H1 (cell line): ENCODE results near the gene TUBGCP2. TPM values are rescaled to one million over a fixed set of nuclear protein-coding genes. Genes with fewer than 3 reads are reported as not detected.

Experiments
- CTCF ChIA-PET: fragments of 300-600 bp; sonication (Branson Sonifier 250); formaldehyde crosslinking; loops from one replicate; lab custom pipeline; 2021; ENCODE audit not compliant: partially characterized antibody; lab: Charles Lee
- POLR2A ChIA-PET: fragments of 300-600 bp; sonication (Branson Sonifier 250); formaldehyde crosslinking; loops from one replicate; lab custom pipeline; 2021; ENCODE audit warnings: inconsistent platforms; ENCODE audit not compliant: partially characterized antibody; lab: Charles Lee
- DNase-seq, 2 experiments: peaks; one replicate each; pipeline versions ENCODE4 v3.0.0 to v3.0.0-alpha.2; 2010 to 2022; ENCODE audit warnings: low spot score in 2 of 2, low read depth in 1 of 2, mixed read lengths in 1 of 2
- FAIRE-seq: peaks from 2 replicates; lab custom pipeline; 2011; peaks lifted over from hg19 to GRCh38; lab: Jason Lieb, UNC
- H2AFZ ChIP-seq: 2 replicates; pipeline ENCODE4 v1.8.1; 2012; ENCODE audit warnings: low read length, inconsistent platforms
- H2AK5ac ChIP-seq: 2 replicates; pipeline ENCODE4 v1.6.1; 2013; ENCODE audit warnings: low read depth, low read length
- H2BK120ac ChIP-seq: replicated peaks from 2 replicates; pipeline ENCODE3; 2013; ENCODE audit warnings: low read depth, low read length, inconsistent platforms
- H2BK12ac ChIP-seq: 2 replicates; pipeline ENCODE4 v1.6.1; 2013; ENCODE audit warnings: low read depth, low read length
- H2BK15ac ChIP-seq: 2 replicates; pipeline ENCODE4 v1.6.1; 2013; ENCODE audit warnings: low read length
- H2BK20ac ChIP-seq: 2 replicates; pipeline ENCODE4 v1.6.1; 2013; ENCODE audit warnings: low read length
- H2BK5ac ChIP-seq: 2 replicates; pipeline ENCODE4 v1.6.1; 2013; ENCODE audit warnings: low read depth, low read length
- H3K14ac ChIP-seq: 2 replicates; pipeline ENCODE4 v1.6.1; 2013; ENCODE audit warnings: inconsistent platforms; ENCODE audit not compliant: insufficient read length
- H3K18ac ChIP-seq: 2 replicates; pipeline ENCODE4 v1.6.1; 2013; ENCODE audit warnings: low read length; ENCODE audit errors: extremely low read depth
- H3K23ac ChIP-seq: 2 replicates; pipeline ENCODE4 v1.6.1; 2013; ENCODE audit warnings: inconsistent platforms; ENCODE audit not compliant: insufficient read length
- H3K23me2 ChIP-seq: 2 replicates; pipeline ENCODE4 v1.6.1; 2013; ENCODE audit warnings: low read depth, low read length
- H3K27ac ChIP-seq: 2 replicates; pipeline ENCODE4 v1.6.1; 2011; ENCODE audit warnings: low read depth, low read length, inconsistent platforms
- H3K27me3 ChIP-seq, 4 experiments: replicated peaks in 1 of 4; 1 replicate in 1 of 4; 2 replicates in 3 of 4; pipeline versions ENCODE4 v1.6.1 to v1.8.1; 2011 to 2013; ENCODE audit warnings: low read length in 3 of 4, mild to moderate bottlenecking in 3 of 4, inconsistent platforms in 2 of 4, mixed read lengths in 2 of 4, moderate library complexity in 1 of 4; ENCODE audit not compliant: control insufficient read depth in 3 of 4, insufficient read depth in 3 of 4; ENCODE audit errors: extremely low read depth in 1 of 4
- H3K36me3 ChIP-seq, 4 experiments: 2 replicates each; pipeline versions ENCODE4 v1.6.1 to v1.8.1; 2011 to 2013; ENCODE audit warnings: mild to moderate bottlenecking in 4 of 4, low read length in 3 of 4, moderate library complexity in 2 of 4, control low read depth in 1 of 4, inconsistent platforms in 1 of 4; ENCODE audit not compliant: insufficient read depth in 4 of 4, control insufficient read depth in 2 of 4
- H3K4ac ChIP-seq: replicated peaks from 2 replicates; pipeline ENCODE3; 2013; ENCODE audit warnings: low read length, low read depth, mixed read lengths, inconsistent platforms; ENCODE audit not compliant: insufficient read length
- H3K4me1 ChIP-seq, 4 experiments: replicated peaks in 1 of 4; 1 replicate in 1 of 4; 2 replicates in 3 of 4; pipeline versions ENCODE4 v1.6.1 to v1.8.1; 2011 to 2013; ENCODE audit warnings: low read length in 3 of 4, inconsistent platforms in 2 of 4, mixed read lengths in 1 of 4; ENCODE audit not compliant: insufficient read depth in 4 of 4, control insufficient read depth in 3 of 4
- H3K4me2 ChIP-seq, 2 experiments: 2 replicates each; pipeline versions ENCODE4 v1.6.1 to v1.8.1; 2011 to 2013; ENCODE audit warnings: low read depth in 2 of 2, low read length in 2 of 2, control low read depth in 1 of 2, inconsistent platforms in 1 of 2, mild to moderate bottlenecking in 1 of 2; ENCODE audit not compliant: insufficient read depth in 1 of 2
- H3K4me3 ChIP-seq, 4 experiments: fragments of 200-600, 300-600 bp in 1 of 4; sonication (generic), shearing (Covaris generic), sonication (Bioruptor Twin) in 1 of 4; 2 replicates each; pipeline versions ENCODE4 v1.5.1 to v1.8.1; 2011 to 2016; ENCODE audit warnings: low read length in 4 of 4, low read depth in 3 of 4, control low read depth in 2 of 4, inconsistent platforms in 2 of 4, mild to moderate bottlenecking in 2 of 4, mixed read lengths in 1 of 4, moderate library complexity in 1 of 4; ENCODE audit not compliant: insufficient read depth in 2 of 4; ENCODE audit errors: extremely low read depth in 1 of 4
- H3K56ac ChIP-seq: replicated peaks from 2 replicates; pipeline ENCODE3; 2013; ENCODE audit warnings: low read depth, mild to moderate bottlenecking, mixed read lengths, low read length, inconsistent platforms; ENCODE audit not compliant: insufficient read length
- H3K79me1 ChIP-seq: 2 replicates; pipeline ENCODE4 v1.6.1; 2013; ENCODE audit warnings: low read depth, low read length, control low read depth
- H3K79me2 ChIP-seq, 2 experiments: 2 replicates each; pipeline versions ENCODE4 v1.6.1 to v1.8.1; 2012 to 2013; ENCODE audit warnings: low read length in 2 of 2, mild to moderate bottlenecking in 2 of 2, inconsistent platforms in 1 of 2; ENCODE audit not compliant: insufficient read depth in 2 of 2, control insufficient read depth in 1 of 2
- H3K9ac ChIP-seq, 4 experiments: replicated peaks in 1 of 4; 1 replicate in 1 of 4; 2 replicates in 3 of 4; pipeline versions ENCODE4 v1.6.1 to v1.8.1; 2011 to 2013; ENCODE audit warnings: low read depth in 3 of 4, low read length in 3 of 4, control low read depth in 2 of 4, mild to moderate bottlenecking in 2 of 4, moderate library complexity in 2 of 4, inconsistent platforms in 1 of 4; ENCODE audit errors: extremely low read depth in 1 of 4
- H3K9me3 ChIP-seq, 2 experiments: 2 replicates each; pipeline versions ENCODE4 v1.6.1 to v1.8.1; 2012 to 2013; ENCODE audit warnings: mild to moderate bottlenecking in 2 of 2, moderate library complexity in 2 of 2, control low read depth in 1 of 2, inconsistent platforms in 1 of 2, low read depth in 1 of 2, low read length in 1 of 2, mixed read lengths in 1 of 2; ENCODE audit not compliant: insufficient read depth in 2 of 2
- H4K20me1 ChIP-seq, 2 experiments: replicated peaks in 1 of 2; 2 replicates each; pipeline versions ENCODE3 to v1.8.1; 2011 to 2013; ENCODE audit warnings: inconsistent platforms in 2 of 2, low read length in 2 of 2, mild to moderate bottlenecking in 1 of 2; ENCODE audit not compliant: insufficient read depth in 2 of 2, control insufficient read depth in 1 of 2
- H4K5ac ChIP-seq: 2 replicates; pipeline ENCODE4 v1.6.1; 2013; ENCODE audit warnings: low read length, low read depth, mixed read lengths, inconsistent platforms; ENCODE audit not compliant: insufficient read length
- H4K8ac ChIP-seq: 2 replicates; pipeline ENCODE4 v1.8.0; 2013; ENCODE audit warnings: mild to moderate bottlenecking, moderate library complexity, low read length, inconsistent platforms; ENCODE audit not compliant: insufficient read depth; ENCODE audit errors: extremely low read depth
- H4K91ac ChIP-seq: replicated peaks from 2 replicates; pipeline ENCODE3; 2013; ENCODE audit warnings: low read length, mixed read lengths, inconsistent platforms; ENCODE audit not compliant: insufficient read length
- FOSL1 ChIP-seq: IDR thresholded peaks from 2 replicates; pipeline ENCODE4 v1.6.1; 2011; ENCODE audit warnings: mild to moderate bottlenecking, low read depth, low read length, moderate library complexity; ENCODE audit not compliant: insufficient read depth
- NANOG ChIP-seq: IDR thresholded peaks from 2 replicates; pipeline ENCODE4 v1.6.1; 2011; ENCODE audit warnings: low read length, low read depth, mild to moderate bottlenecking, inconsistent platforms; ENCODE audit not compliant: insufficient read depth, poor library complexity, severe bottlenecking
- SIN3A ChIP-seq, 2 experiments: IDR thresholded peaks in 1 of 2; conservative IDR thresholded peaks in 1 of 2; 2 replicates each; pipeline ENCODE4 v1.6.1; 2011 to 2012; ENCODE audit warnings: low read length in 2 of 2, improper control_type of control experiment in 1 of 2, low read depth in 1 of 2, mild to moderate bottlenecking in 1 of 2
- WGBS, 2 experiments: shearing (Covaris generic) in 1 of 2; methylation state at CpG; one replicate each; pipeline versions ENCODE4 v1.1.6 to v1.1.7; 2013 to 2015; ENCODE audit warnings: low lambda C conversion rate in 2 of 2, mixed read lengths in 2 of 2, inconsistent platforms in 1 of 2, low coverage in 1 of 2, missing lambda C conversion rate in 1 of 2; ENCODE audit not compliant: insufficient replicate concordance in 2 of 2, insufficient coverage in 1 of 2, insufficient read length in 1 of 2; ENCODE audit errors: extremely low coverage in 1 of 2, missing lambda C conversion rate in 1 of 2; 5-methylcytosine and 5-hydroxymethylcytosine counted together
- polyA plus RNA-seq, 7 experiments: library from polyadenylated mRNA; depleted of rRNA in 3 of 7; stranded (reverse) in 5 of 7; unstranded in 2 of 7; fragments of >200 nt in 5 of 7; fragments of 200-250 nt in 2 of 7; gene quantifications; 1 replicate in 5 of 7; 2 replicates in 1 of 7; 4 replicates in 1 of 7; pipeline versions ENCODE4 v1.2.1 to v1.2.3, GENCODE V29; 2011 to 2013; ENCODE audit warnings: missing spikeins in 2 of 7, mixed read lengths in 2 of 7
- total RNA-seq: library from RNA; stranded (reverse); fragmentation: NEBNext Ultra II Directional; extraction: Animal tissue kit (Norgen Biotek cat#: 25700); gene quantifications from 2 replicates; pipeline ENCODE4 v1.2.1, GENCODE V29; 2021
- TF ChIP-seq, protein P1 (sequence below), 3 experiments: IDR thresholded peaks; 1 replicate in 2 of 3; 2 replicates in 1 of 3; pipeline versions ENCODE4 v1.5.1 to v1.6.1; 2011; ENCODE audit warnings: low read length in 3 of 3, mild to moderate bottlenecking in 3 of 3, inconsistent platforms in 2 of 3, low read depth in 1 of 3, moderate library complexity in 1 of 3; ENCODE audit not compliant: insufficient read depth in 1 of 3; ENCODE audit errors: control extremely low read depth in 1 of 3

Gene TUBGCP2
- total and polyA plus RNA-seq, 2 of the 8 experiments (the other 6 are each of a cell fraction or from before 2014, with no cell fraction given): 34.9 to 51.9 TPM

DNA sequence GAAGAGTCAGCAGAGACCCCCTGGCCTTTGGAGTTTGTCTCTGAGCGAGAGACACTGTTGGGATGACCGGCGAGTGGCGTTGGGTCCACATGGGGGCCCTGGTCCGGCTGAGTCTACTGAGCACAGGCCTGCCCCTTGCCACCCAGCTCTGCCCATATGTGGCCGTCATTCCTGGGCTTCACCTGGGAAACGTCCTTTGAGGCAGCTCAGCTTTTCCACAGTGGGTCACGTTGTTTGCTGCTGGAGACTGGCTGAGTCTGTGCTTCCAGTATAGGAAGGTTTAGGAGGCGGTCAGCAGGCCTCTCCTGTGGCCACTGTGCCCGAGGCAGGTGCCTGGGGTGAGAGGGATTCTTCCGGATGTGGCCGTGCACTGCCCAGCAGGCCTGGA lies 49.1 kb downstream of the TUBGCP2 start:
- H3K23me2 ChIP-seq: peaks cover 7% of the 10 kb centered on the region; the same call in 1 of the 2 replicates
- H2BK15ac ChIP-seq: peak overlapping the region; percentile 61; the same call in 1 of the 2 replicates
- H3K4me1 ChIP-seq: peaks cover 0 to 20% (median 11%) of the 10 kb centered on the region in 4 experiments; a peak in 5 of 7 replicates
- H4K91ac ChIP-seq: no peak overlapping the region
- no peak overlapping the region for H3K56ac ChIP-seq
- no peaks in the 10 kb centered on the region for H3K36me3 ChIP-seq
- peak overlapping the region; percentile 21; the same call in 1 of the 2 replicates for H4K8ac ChIP-seq
- no peak overlapping the region for H3K4me2 ChIP-seq
- H2BK20ac ChIP-seq: no peak overlapping the region
- H3K14ac ChIP-seq: no peak overlapping the region
- no peak overlapping the region for H3K9ac ChIP-seq
- no peak overlapping the region for H3K23ac ChIP-seq
- peak overlapping the region; percentile 43 for H2BK120ac ChIP-seq
- H3K4ac ChIP-seq: no peak overlapping the region
- TF ChIP-seq NANOG (no peak), SIN3A (conservative IDR thresholded peaks at IDR 0.05 in 1 of 2, IDR thresholded peaks at IDR 0.05 in 1 of 2; ENCODE audit: low read depth in 1 of 2, low read length in 2 of 2) (no peak), FOSL1 (no peak)
- TF ChIP-seq, protein P1, sequence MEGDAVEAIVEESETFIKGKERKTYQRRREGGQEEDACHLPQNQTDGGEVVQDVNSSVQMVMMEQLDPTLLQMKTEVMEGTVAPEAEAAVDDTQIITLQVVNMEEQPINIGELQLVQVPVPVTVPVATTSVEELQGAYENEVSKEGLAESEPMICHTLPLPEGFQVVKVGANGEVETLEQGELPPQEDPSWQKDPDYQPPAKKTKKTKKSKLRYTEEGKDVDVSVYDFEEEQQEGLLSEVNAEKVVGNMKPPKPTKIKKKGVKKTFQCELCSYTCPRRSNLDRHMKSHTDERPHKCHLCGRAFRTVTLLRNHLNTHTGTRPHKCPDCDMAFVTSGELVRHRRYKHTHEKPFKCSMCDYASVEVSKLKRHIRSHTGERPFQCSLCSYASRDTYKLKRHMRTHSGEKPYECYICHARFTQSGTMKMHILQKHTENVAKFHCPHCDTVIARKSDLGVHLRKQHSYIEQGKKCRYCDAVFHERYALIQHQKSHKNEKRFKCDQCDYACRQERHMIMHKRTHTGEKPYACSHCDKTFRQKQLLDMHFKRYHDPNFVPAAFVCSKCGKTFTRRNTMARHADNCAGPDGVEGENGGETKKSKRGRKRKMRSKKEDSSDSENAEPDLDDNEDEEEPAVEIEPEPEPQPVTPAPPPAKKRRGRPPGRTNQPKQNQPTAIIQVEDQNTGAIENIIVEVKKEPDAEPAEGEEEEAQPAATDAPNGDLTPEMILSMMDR (IDR thresholded peaks at IDR 0.05; ENCODE audit: control extremely low read depth in 1 of 3, insufficient read depth in 1 of 3, low read depth in 1 of 3, low read length in 3 of 3): no peak
- CTCF ChIA-PET: interaction anchor here (1.0 to 4.5 kb wide), 7 partner anchors 10 to 116 kb away, joined by 3 to 24 read pairs (median 3); no protein-coding TSS in a partner anchor
- H3K4me3 ChIP-seq: no peak overlapping the region
- H4K20me1 ChIP-seq: peaks cover 0 to 3% of the 10 kb centered on the region in 2 experiments
- peak overlapping the region; percentile 90; the same call in 1 of the 2 replicates for H2BK12ac ChIP-seq
- no peak overlapping the region for H2BK5ac ChIP-seq
- POLR2A ChIA-PET: interaction anchor here (1.0 to 1.8 kb wide), 2 partner anchors 18 to 21 kb away, joined by 3 to 7 read pairs; partner anchors contain the start of gene ADAM8
- H2AK5ac ChIP-seq: no peak overlapping the region
- 79% methylated on average over 12 of the region's 12 CpGs; no CpG with 5 or more reads in 1 of the 2 experiments for WGBS, 2 experiments
- H3K9me3 ChIP-seq: no peaks in the 10 kb centered on the region
- no peak overlapping the region for H3K27ac ChIP-seq
- no peaks in the 10 kb centered on the region for H3K79me2 ChIP-seq
- FAIRE-seq (no peak), DNase-seq (no peak)
- H2AFZ ChIP-seq: no peak overlapping the region
- H4K5ac ChIP-seq: no peak overlapping the region
- H3K18ac ChIP-seq: peak overlapping the region; percentile 60; the same call in 1 of the 2 replicates
- H3K79me1 ChIP-seq: no peaks in the 10 kb centered on the region
- H3K27me3 ChIP-seq: peaks cover 0 to 15% (median 8%) of the 10 kb centered on the region in 4 experiments; a peak in 6 of 7 replicates
